NK-92 (cell line): ENCODE data around the gene GATB.

Source experiments
- DNase-seq: peaks from one replicate; lab custom pipeline; 2025; ENCODE audit not compliant: unreplicated experiment; lab: John Stamatoyannopoulos, UW

The GATB gene, protein sequence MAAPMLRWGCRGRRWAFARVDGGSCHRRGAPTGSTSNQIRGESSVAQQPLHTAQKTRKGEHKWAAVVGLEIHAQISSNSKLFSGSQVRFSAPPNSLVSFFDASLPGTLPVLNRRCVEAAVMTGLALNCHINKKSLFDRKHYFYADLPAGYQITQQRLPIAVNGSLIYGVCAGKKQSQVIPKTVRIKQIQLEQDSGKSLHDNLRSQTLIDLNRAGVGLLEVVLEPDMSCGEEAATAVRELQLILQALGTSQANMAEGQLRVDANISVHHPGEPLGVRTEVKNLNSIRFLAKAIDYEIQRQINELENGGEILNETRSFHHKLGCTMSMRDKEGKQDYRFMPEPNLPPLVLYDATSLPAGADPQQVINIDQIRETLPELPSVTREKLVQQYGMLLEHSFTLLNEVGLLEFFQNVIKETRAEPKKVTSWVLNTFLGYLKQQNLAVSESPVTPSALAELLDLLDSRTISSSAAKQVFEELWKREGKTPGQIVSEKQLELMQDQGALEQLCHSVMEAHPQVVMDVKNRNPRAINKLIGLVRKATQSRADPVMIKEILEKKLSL

DNA sequence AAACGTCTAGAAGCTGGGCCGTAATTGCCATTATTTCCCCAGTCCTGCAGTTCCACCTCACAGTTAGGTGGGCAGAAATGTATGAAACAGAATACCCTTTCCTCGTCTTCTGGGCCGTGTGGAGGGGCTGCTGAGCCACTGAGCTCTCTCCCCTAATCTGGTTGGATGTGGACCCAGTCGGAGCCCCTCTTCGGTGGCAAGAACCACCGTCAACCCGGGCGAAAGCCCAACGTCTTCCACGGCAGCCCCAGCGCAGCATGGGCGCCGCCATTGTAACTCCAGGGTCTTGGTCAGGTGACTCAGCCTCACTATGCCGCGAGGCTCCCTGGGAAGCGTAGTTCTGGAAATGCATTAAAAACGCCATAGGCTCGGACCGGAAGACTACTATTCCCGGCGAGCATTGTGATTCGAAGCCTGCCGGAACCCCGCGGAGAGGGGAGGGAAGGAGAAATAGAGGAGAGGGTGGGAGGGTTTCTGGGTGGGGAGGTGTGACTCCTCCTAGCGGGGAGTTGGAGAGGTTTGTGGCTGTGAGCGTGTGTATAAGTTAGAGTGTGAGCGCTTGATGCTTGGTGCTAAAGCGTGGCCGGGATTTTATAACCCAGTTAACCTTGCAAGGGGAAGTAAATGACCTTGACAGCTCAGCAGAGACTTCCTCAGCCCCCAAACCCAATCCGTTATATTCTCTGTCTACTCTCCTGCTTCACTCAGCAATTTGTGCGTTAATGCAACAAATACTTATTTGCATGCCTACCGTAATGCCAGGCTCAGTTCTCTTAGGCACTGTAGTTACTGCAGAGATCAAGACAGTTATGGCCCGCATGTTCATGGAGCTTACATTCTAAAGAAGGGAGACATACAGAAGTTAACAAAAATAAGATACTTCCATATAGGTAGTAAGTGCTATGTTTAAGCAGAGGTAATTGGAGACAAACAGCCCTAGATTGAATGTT lies at the start of gene GATB:
Gene GATB (minus strand): TSS at position 296 of the 950 bp plus-strand sequence. CDS start 25 bp downstream, at position 271.
- DNase-seq: peak; percentile 63

DNA sequence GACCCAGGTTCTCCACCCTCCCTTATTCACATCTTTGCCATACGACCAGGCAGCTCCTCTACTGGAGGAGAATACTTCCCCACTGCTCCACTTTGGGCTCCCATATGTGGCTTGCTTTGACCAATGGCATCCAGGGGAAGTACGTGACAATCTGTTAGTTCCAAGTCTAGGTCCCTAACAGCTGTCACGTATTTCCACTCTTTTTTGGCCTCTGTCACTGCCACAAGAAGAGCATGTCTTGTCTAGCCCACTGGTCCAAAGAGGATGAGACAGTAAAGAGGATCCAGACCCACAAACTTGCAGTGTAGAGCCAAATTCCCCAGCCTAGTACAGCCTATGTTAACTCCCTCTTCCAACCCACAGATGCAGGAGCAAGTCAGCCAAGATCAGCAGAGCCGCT lies 49.7 kb upstream of the GATB start:
- no peak for DNase-seq

DNA sequence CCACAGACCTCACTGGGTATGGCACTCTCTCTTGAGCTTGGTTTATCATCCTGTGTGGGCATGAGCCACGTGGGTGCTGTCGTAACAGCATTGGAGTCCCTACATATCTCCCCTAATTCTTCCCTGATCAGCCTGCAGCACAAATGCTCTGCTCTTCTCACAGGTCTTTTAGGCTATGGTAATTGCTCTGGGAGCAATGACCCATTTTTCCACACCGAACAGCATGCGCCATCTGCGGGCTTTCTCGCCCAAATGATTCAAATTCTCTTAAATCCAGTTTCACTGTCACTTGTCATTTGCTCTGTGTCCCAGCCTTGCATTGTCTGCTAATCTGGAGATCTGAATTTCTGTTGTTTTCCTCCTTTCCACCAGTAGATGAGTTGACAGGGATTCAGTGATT lies 48.9 kb upstream of the GATB start:
- no peak for DNase-seq

DNA sequence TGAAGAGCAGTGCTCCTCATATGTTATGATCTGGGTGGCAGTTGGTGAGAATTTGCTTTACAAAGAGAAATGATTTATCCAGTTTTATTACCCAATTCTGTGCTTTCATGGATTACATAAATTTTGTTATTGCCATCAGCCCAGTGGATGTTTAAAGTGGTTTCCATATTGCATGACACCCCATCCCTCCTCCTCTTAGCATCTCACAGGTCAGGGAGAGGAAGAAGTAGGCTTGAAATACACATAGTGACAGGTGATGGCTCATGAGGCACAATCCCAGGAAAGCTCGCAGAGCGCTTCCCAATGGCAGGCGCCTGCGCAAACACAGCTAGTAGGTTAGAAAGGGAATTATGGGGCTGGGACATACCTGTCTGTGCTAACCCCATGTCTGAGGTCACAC lies 47.7 kb upstream of the GATB start:
- no peak for DNase-seq

DNA sequence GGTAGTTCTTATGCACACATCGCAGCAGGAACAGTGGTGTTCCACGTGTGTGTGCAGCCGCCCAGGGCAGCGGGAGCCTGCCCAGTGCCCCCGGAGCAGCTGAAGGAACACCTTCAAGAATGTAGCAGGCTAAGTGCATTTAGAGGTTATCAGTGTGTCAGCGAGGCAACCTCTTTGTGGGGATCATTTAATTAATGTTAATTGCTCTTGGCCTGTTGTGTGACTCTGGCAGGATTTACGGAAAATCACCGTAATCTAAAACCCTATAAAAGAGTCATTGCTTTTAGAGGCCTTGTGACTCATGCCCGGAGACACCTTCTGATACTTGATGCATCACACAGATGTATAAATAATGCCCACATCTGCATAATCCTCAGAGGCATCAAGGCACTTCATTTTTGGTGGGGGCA lies 47.3 kb upstream of the GATB start:
- no peak for DNase-seq

DNA sequence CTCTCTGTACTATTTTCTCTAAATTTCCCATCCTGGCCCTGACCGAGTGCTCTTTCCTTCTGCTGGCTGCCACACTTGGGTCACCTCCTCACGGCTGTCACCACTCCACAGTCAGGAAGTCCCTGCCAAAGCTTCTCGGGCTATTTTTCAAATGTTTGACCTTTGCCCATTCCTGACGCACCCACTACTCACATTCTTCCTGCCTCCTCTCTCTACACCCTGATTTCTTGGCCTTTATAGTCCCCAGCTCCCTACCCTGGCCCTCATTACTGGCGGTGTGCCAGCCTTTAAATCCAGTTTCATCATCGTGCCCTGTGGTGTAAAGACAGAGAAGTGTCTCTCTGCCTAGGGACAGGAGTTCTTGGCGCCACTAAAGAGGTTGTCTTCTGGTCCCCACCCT lies 46.4 kb upstream of the GATB start:
- no peak for DNase-seq

DNA sequence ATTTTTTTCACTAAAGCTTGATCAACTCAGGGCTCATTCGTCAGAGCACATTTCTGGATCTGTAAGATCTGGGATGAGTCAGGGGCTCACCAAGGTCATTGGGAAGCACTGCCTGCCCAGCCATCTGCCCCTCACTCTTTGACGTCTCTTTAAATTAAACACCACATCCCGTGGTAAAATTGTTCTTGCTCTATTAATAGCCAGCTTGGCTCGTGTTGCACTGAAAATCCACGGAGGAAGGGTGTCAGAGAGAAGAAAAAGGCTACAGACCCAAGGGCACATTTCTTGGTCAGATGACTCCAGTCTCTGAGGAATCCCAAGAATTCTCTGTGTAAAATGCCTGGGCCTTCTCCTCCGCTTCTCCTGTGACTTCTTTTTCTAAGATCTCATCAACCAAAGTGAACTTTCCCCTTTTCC lies 45.7 kb upstream of the GATB start:
- no peak for DNase-seq

DNA sequence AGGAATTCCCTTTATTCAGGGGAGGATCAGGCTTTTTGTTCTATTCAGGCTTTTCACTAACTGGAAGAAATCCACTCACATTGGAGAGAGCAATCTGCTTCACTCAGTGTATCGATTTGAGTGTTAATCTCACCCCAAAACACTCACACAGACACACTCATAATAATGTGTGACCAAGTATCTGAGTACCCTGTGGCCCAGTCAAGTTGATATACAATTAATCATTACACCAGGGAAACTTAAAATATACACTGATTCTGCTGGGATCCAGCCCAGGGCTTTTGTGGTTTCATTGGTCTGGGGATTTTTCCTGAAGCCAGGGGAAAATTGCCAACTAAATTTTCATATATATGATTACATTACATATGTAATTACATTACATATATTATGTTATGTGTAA lies 44.0 kb upstream of the GATB start:
- DNase-seq: no peak

DNA sequence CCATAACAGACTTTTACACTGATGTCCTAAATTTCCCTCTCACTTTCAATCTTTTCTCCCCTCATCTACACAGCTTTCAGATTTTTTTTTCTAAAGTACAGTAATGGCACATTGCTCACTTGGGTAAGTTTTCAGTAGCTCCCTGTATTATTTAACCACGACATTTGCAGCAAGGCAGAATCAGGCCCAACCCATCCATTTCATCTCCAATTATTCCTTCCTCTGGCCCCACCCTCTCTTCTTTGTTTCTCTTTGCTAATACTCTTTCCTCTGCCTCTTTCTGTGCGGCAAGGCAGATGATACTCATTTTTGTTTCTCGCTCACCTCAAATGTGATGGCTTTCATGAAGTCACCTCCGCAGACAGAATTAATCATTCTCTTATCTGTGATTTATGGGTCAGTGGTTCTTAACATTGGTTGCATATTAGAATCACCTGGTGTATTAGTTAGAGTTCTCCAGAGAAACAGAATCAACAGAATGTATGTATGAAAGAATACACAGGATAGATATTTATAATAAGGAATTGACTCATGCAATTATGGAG lies 43.4 kb upstream of the GATB start:
- DNase-seq: no peak

DNA sequence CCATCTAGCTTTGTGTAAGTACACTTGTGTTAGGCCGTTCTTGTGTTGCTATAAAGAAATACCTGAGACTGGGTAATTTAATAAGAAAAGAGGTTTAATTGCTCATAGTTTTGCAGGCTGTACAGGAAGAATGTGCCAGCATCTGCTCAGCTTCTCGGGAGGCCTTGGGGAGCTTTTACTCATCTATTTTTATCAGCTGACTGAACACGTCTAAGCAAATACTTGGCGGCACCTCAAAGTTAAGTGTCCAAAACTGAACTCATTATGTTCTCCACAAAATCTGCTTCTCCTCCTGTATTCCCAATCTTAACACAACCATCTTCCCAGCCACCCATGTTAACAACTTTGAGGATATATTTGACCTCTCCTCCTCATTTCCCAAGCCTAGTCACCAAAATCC lies 42.4 kb upstream of the GATB start:
- DNase-seq: no peak

DNA sequence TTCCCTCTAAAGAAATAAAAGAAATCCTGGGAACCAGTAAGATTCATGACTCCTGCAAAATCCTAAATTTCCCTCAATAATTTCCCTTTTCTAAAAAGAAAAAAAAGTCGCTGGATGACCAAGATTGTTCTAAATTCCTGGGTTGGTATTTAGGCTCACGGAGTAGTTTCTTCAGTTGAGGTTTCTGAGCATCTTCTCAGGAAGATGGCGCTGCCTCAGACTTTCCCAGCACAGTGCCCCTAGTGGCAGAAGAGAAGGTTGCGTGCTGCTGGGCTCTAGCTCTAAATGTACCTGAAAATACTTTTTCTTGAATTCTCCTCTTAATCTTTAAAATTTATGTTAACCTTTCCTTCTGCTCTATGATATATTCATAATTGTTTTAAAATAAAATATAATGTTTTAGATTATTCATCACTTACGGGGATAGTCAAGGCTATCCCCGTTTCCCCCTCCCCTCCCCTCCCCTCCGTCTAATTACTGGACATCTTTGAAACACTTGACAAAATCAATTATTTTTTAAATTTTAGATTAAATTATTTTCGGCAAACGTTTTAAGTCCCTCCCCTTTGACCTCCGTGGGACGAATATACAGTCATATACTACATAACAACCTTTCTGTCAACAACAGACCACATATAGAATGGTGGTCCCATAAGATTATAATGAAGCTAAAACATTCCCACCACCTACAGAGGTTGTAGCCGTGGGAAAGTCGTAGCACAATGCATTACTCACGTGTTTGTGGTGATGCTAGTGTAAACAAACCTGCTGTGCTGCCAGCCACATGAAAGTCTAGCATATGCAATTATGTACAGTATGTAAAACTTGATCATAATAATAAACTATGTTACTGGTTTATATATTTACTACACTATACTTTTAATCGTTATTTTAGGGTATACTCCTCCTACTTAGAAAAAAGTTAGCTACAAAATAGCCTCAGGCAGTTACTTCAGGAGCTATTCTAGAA lies 41.0 kb upstream of the GATB start:
- DNase-seq: no peak

DNA sequence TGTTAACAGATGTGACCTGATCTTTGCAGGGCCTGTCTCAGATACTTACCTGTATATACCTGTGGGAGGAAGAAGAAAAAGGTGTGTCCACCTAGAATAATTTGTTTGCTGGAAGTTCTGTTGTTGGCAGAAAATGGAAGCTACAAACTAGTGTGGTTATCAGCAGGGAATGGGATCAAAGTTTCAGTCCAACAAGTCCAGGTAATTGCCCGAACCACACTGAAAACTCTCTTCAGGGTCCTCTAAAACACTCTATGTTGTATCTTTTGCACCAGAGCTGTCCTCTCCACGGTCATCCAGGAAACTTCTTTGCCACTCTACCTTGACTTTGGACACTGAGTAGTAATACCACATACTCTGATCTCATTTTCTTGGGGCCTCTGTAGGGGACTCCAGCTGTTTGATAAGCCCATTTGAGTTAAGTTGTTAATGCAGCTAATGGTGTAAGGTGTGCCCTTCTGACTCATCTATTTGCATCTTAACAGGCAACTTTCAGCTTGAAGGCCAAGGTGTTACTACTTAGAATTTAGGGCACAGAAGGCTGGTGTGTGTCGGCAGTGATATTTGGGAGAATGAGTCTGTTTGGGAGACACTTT lies 38.7 kb upstream of the GATB start:
- no peak for DNase-seq

DNA sequence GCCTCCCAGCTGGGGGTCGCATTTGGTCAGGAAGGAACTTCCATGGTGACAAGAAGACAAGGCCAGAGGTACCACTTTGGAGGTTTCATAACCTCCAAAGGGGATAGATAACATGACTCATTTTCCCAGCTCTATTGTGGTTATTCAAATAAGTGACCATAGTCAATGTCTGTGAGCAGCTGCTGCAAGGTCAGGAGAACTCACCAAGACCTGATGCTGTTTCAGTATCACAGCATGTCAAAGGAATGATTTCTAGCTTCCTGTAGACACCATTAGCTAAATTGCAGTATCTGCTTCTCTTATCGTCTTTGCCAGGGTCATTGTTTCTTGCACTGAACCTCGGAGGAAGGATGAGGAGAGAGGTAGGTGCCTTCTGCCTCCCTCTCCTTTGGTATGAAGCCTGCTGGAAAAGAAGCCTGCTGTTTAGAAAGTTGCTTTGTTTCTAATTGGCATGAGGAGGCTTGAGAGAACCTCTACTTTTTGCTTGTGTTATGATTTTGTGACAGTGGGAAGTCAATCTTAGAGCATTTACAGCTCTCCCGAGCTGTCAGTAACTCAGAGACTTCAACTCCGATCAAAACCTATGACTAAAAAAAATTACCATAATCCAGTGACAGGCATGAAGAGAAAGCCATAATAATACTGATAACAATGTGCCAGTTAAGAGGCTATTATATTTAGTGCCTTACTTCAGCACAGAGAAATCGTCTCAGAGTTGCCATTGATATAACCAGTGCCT lies 38.0 kb upstream of the GATB start:
- no peak for DNase-seq

DNA sequence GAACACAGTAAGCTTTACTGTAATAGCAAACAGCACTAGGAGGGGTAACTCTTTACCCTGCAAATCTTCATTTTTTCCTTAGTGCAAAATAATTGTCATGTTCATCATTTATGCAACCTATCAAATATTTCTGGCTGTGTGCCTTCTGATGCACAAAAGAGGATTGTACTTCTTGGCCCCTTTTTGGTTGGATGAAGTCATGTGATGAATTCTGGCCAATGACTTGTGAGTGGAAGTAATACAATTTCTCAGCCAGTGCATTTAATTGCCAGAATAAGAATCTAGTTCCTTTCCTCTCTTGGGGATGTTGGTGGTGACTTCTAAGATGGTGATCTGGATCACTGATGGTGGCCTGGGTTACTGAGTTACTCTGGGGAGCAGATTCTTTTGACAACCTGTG lies 37.0 kb upstream of the GATB start:
- no peak for DNase-seq

DNA sequence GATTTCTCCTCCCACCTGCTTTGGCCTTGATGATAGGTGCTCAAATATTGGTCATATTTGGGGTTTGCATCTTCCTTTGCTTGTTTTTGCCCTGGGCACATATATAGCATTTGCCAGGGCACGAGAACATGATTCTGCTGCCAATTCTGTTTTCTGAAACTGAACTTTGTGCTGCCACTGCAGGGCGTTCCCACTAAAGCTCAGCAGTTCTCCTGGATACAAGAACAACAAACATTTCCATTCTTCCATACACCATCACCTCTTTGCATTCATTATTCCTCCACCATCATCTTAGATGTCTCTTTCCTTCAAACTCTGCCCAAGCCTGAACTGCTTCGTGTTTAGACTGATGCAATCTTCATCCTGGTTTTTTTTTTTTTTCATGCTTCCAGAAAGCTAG lies 36.3 kb upstream of the GATB start:
- DNase-seq: no peak

DNA sequence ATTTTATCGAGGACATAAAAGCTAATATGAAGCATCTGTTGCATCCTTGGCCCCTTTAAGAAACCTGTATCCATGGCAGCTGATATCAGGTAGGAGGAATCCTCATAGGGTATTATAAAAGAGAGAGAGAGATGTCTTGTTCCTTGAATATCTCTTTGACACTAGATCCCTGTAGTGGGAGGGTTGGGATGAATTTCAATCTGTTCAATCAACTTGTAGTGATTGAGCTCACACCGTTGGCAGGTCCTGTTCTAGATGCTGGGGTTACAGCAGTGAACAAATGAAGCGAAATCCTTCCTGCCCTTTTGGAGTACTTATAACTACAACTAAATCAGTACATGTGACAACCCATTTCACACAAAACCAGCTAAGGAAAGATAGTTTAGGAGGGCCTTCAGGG lies 35.3 kb upstream of the GATB start:
- no peak for DNase-seq

DNA sequence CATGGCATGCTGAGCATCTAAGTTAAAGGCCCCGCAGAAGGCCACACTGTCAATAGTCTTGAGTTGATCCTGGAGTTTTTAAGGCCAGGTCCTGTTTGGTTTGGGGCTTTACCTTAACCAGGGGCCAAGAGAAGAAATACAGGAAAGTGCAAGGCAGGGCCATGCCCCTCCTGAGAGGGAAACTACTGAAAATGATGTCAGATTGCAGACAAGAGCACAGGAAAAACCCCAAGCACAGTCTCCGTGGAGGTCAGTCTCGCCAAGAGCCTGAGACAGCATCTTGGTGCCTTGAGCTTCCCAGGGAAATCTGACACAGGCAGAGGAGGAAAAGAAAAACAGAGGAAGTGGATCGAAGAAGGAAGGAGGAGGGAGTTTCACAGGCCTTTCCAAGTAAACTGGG lies 32.2 kb upstream of the GATB start:
- DNase-seq: no peak

DNA sequence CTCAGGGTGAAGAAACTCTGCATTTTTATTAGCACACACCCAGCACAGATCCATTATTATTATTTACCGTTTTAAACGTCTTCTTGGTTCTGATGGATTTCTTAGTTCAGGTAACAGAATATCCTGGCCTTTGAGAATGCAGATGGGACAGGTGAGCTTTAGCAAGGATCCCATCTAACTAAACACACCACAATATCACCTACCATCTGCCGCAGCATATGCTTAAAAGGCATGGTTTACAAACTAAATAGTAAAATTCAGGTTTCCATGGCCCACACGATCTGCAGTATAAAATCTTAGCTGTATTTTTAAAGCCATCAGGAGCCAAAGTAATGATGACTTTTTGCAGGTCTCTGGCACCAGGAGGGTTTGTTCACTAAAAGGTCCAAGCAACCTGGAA lies 31.7 kb upstream of the GATB start:
- DNase-seq: no peak

DNA sequence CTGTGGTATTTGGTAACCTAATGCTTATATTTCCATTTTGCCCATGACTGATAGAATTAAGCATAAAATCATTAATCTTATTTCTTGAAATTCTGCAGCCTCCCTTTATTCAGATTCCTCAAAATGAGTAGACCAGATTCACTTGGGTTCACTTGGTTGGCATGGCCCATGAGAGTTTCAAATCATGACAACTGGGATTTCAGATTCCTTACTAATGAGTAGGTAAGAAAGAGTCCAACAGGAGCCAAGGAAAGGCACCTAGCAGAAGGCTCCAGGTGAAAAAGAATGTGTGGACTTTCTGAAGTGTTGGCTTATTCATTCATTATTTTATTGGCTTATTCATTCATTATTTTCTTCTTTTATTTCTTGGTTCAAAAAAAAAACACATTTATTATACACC lies 27.2 kb upstream of the GATB start:
- no peak for DNase-seq
